Esophagus squamous epithelium (tissue), 5 donors: ENCODE results near the gene FBXO8. TPM values are rescaled to one million over a fixed set of nuclear protein-coding genes. Genes with fewer than 3 reads are reported as not detected.
A peak's percentile ranks its signal among the peaks of the same experiment; 100 is the strongest.

Experiments
- DNase-seq: peaks from one replicate; lab custom pipeline; 2025; lab: John Stamatoyannopoulos, UW
- H3K27ac ChIP-seq, 4 donors: fragments of 200-600 bp; sonication (generic); one replicate each; pipeline ENCODE4 v1.5.1; 2016 to 2019; ENCODE audit warnings: mild to moderate bottlenecking in 1 of 4
- H3K27me3 ChIP-seq, 4 donors: fragments of 200-600 bp; sonication (generic); 1 replicate in 3 of 4; 2 replicates in 1 of 4; pipeline versions ENCODE4 v1.5.1 to v1.6.0; 2017 to 2021; ENCODE audit warnings: antibody characterized with exemption in 1 of 4
- H3K36me3 ChIP-seq, 3 donors: fragments of 200-600 bp; sonication (generic); one replicate each; pipeline ENCODE4 v1.5.1; 2016 to 2019
- H3K4me1 ChIP-seq, 3 donors: fragments of 200-600 bp; sonication (generic); one replicate each; pipeline ENCODE4 v1.5.1; 2017 to 2019
- H3K4me3 ChIP-seq, 4 donors: fragments of 200-600 bp; sonication (generic); 1 replicate in 3 of 4; 2 replicates in 1 of 4; pipeline ENCODE4 v1.5.1; 2016 to 2019; ENCODE audit warnings: mild to moderate bottlenecking in 2 of 4, moderate library complexity in 1 of 4
- H3K9me3 ChIP-seq, 3 donors: fragments of 200-600 bp; sonication (generic); one replicate each; pipeline ENCODE4 v1.5.1; 2016 to 2019
- POLR2A ChIP-seq, 4 donors: fragments of 450-650 bp; IDR thresholded peaks; one replicate each; pipeline ENCODE4 v1.6.1; 2017; ENCODE audit warnings: antibody characterized with exemption in 4 of 4, mild to moderate bottlenecking in 4 of 4, moderate library complexity in 3 of 4
- WGBS, 2 donors: methylation state at CpG; one replicate each; pipeline ENCODE4 v1.1.5; 2018; 5-methylcytosine and 5-hydroxymethylcytosine counted together
- intact Hi-C: fragments of 100-400 bp; cut with DNase I; formaldehyde crosslinking; loops from one replicate; pipeline ENCODE4 v1.15.0; 2022
- total RNA-seq, 4 donors: library from RNA; depleted of rRNA; stranded (reverse); fragments of >200 nt; gene quantifications; one replicate each; pipeline ENCODE4 v1.1.0, GENCODE V29; 2016
- TF ChIP-seq, protein P1 (sequence below), 6 experiments: fragments of 450-650 bp in 4 of 6; fragments of 200-600 bp in 2 of 6; sonication (generic) in 2 of 6; IDR thresholded peaks; one replicate each; pipeline ENCODE4 v1.5.1; 2016 to 2019; ENCODE audit warnings: antibody characterized with exemption in 6 of 6, mild to moderate bottlenecking in 4 of 6, moderate library complexity in 4 of 6
- donor health status: DM: yes; HTN: yes; CAD: no.

The FBXO8 gene, protein sequence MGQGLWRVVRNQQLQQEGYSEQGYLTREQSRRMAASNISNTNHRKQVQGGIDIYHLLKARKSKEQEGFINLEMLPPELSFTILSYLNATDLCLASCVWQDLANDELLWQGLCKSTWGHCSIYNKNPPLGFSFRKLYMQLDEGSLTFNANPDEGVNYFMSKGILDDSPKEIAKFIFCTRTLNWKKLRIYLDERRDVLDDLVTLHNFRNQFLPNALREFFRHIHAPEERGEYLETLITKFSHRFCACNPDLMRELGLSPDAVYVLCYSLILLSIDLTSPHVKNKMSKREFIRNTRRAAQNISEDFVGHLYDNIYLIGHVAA
- 10 to 100 TPM; 19.1 to 38.0 (median 26.4) TPM for total RNA-seq

DNA sequence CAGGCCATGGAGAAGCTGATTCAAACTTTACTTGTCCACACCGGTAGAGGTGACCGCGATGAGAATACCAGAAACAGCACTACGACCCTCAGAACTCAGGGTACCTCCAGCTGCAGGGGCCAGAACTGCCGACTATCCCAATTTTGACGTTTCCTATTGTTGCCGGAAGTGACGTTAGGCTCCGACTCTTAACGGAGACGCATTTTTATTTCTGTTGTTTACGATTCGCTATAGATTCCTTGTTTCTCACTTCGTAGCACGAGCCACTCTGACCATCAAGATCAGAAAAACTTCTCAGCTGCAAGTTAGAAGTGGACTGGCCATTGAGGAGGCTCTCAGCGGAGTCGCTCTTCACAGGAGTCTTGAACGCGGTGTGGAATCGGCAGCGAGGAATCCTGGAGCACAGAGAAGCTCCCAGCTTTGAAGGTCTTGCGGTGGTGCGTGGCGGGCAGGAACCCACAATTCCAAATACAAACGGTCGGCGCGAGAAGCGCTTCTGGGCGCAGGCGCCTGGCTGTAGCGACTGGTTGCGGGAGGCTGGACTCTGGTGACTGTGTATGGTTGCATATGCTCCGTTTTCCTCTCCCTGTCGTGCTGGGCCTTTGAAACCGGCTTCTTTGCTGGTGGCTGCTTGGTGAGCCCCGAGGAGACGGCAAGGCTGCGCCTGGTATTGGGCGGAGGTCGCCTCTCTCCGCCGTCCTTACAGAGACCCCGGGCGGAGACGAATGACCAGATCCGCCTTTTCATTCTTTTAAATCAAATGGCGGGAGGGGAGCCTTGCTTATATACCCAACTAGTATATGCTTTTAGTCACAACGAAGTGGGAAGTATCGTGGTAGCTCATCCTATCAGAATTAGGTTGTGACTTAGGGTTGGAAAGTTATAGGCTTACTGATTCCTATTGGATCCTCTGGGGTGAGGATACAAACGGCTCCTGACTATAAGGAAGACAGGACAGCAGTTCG, at the start of gene FBXO8, which contains the start of gene CEP44:
Gene FBXO8 (minus strand): TSS at position 161 of the 965 bp plus-strand sequence. CDS start 20,575 bp downstream, outside the sequence.
Gene CEP44 (plus strand): TSS at position 405 of the 965 bp plus-strand sequence. CDS start 15,211 bp downstream, outside the sequence.
- peak in 1 of 4 donors; percentile 36 for TF ChIP-seq POLR2A (IDR thresholded peaks at IDR 0.05)
- TF ChIP-seq, protein P1, sequence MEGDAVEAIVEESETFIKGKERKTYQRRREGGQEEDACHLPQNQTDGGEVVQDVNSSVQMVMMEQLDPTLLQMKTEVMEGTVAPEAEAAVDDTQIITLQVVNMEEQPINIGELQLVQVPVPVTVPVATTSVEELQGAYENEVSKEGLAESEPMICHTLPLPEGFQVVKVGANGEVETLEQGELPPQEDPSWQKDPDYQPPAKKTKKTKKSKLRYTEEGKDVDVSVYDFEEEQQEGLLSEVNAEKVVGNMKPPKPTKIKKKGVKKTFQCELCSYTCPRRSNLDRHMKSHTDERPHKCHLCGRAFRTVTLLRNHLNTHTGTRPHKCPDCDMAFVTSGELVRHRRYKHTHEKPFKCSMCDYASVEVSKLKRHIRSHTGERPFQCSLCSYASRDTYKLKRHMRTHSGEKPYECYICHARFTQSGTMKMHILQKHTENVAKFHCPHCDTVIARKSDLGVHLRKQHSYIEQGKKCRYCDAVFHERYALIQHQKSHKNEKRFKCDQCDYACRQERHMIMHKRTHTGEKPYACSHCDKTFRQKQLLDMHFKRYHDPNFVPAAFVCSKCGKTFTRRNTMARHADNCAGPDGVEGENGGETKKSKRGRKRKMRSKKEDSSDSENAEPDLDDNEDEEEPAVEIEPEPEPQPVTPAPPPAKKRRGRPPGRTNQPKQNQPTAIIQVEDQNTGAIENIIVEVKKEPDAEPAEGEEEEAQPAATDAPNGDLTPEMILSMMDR (IDR thresholded peaks at IDR 0.05): peak in 1 of 6 experiments; percentile 15
- H3K9me3 ChIP-seq: no peaks in the 10 kb centered on the region
- intact Hi-C loops: no loop called here
- no peaks in the 10 kb centered on the region for H3K27me3 ChIP-seq
- H3K4me3 ChIP-seq: peak within 1 kb of the TSS; percentile 59 to 88 (median 79)
- peaks cover 3 to 41% (median 15%) of the 10 kb centered on the region in 3 donors for H3K4me1 ChIP-seq
- WGBS, 2 donors: 0 to 1% methylated on average over 17 to 33 of the region's 52 CpGs
- DNase-seq: peak; percentile 23
- H3K36me3 ChIP-seq: peaks cover 0 to 7% (median 0%) of the 10 kb centered on the region in 3 donors
- peak within 1 kb of the TSS; percentile 93 to 100 (median 97) for H3K27ac ChIP-seq

DNA sequence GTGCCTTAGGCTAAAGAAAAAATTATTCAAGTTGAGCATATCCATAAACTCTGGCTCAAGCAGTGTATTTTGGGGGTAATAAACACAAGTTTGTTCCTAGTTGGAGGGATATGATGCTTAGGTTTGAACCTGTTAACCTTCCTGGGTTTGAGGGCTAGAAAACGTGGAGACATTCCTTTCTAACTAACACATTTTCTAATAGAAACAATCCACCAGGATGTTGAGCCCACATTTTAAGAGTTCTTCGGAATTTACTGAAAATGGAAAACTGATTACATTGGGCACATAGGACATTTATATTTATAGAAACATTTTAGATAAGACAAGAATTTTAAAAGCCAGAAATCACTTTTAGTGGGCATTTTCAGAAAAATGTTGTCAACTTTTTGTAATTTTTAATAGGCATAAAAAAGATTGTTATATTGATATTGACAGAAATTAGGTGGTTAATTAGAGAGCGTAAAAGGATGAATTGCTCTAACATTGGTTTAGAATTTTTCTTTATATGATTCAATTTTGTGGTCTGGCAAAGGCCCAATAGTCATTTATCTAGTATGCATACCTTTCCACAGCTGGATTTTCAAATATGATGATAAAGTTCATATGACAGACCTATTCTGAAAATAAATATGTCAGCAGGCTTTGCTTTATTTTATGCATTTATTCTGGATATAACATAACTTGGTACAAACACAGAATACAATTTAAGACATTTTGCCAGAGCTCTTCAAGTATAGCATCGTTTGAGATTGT, 49.5 kb upstream of the FBXO8 start:
- no peak for DNase-seq
- 52 to 65% methylated on average over 4 of the region's 4 CpGs for WGBS, 2 donors
- Histone ChIP-seq H3K4me3 (no peak overlapping the region), H3K36me3 (no peaks in the 10 kb centered on the region), H3K27me3 (no peaks in the 10 kb centered on the region), H3K27ac (no peak overlapping the region), H3K4me1 (peaks cover 0 to 25% (median 0%) of the 10 kb centered on the region in 3 donors), H3K9me3 (no peaks in the 10 kb centered on the region)
- no peak for TF ChIP-seq POLR2A (IDR thresholded peaks at IDR 0.05)
- TF ChIP-seq, protein P1 (IDR thresholded peaks at IDR 0.05): no peak
- intact Hi-C loops: no loop called here

DNA sequence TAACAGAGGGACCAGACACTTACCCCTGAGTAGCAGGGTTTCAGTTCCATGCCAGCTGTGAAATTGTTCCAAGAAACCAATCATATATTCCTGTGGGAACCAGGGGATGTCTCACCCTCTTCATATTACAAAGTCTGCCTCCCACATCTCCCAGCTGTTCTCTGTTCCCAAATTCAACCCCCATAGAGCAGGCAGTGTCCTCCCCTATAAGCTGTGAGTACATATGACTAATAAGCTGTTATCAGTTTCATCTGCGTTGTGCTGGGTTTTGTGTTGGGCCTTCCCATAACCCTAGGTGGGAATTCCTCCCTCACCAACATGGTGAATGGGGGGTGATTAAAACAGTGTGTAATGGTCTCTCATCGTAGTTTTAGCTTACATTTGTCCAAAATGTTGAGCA, 41.3 kb upstream of the FBXO8 start:
- TF ChIP-seq POLR2A (IDR thresholded peaks at IDR 0.05): no peak
- TF ChIP-seq, protein P1 (IDR thresholded peaks at IDR 0.05): no peak
- Histone ChIP-seq H3K36me3 (peaks cover 0 to 5% (median 0%) of the 10 kb centered on the region in 3 donors), H3K9me3 (no peaks in the 10 kb centered on the region), H3K27me3 (no peaks in the 10 kb centered on the region), H3K4me1 (no peaks in the 10 kb centered on the region), H3K4me3 (no peak overlapping the region), H3K27ac (no peak overlapping the region)
- intact Hi-C loops: loop anchor here (10.0 kb wide), 1 partner anchor 100 kb away; no protein-coding TSS in a partner anchor
- 77 to 86% methylated on average over 2 of the region's 2 CpGs for WGBS, 2 donors
- no peak for DNase-seq

DNA sequence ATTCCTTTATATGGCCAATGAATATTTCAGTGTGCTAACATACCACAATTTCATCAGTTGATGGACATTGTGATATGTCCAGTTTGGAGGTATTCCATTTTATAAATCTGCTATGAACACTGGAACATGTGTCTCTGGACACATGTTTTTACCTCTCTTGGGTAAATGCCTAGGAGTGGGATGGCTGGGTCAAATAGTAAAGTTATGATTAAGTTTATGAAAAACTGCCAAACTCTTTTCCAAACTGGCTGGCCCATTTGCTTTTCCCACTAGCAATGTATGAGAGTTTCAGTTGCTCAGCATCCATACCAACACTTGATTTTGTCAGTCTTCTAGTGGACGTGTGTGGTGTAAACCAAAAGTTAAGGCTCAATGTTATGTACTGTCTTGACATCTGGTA, 40.8 kb upstream of the FBXO8 start:
- intact Hi-C loops: loop anchor here (10.0 kb wide), 1 partner anchor 99 kb away; no protein-coding TSS in a partner anchor
- 75 to 88% methylated on average over 1 of the region's 1 CpG for WGBS, 2 donors
- Histone ChIP-seq H3K4me3 (no peak overlapping the region), H3K36me3 (peaks cover 0 to 6% (median 0%) of the 10 kb centered on the region in 3 donors), H3K9me3 (no peaks in the 10 kb centered on the region), H3K27me3 (no peaks in the 10 kb centered on the region), H3K4me1 (no peaks in the 10 kb centered on the region), H3K27ac (no peak overlapping the region)
- TF ChIP-seq POLR2A (IDR thresholded peaks at IDR 0.05): no peak
- TF ChIP-seq, protein P1 (IDR thresholded peaks at IDR 0.05): no peak
- DNase-seq: no peak
